ENCODE measurements around the gene CLDN34. TPM values are rescaled to one million over a fixed set of nuclear protein-coding genes. Genes with fewer than 3 reads are reported as not detected.

Gene CLDN34
- polyA plus RNA-seq, 1 of the 3 experiments (the other 2 are of a cell fraction): not detected

GRCh38 chrX:9953396-9953795 is 13.8 kb upstream of the CLDN34 start (continued):
- TF ChIP-seq IRF3 (IDR thresholded peaks at IDR 0.05; ENCODE audit: low read depth, low read length) (no peak), TAF1 (IDR thresholded peaks at IDR 0.05; ENCODE audit: borderline replicate concordance, low read depth, low read length) (no peak), JUND (IDR thresholded peaks at IDR 0.05) (no peak), NRF1 (IDR thresholded peaks at IDR 0.05; ENCODE audit: low read depth, low read length) (no peak), FOXM1 (IDR thresholded peaks at IDR 0.05; ENCODE audit: low read depth) (no peak)

- Histone ChIP-seq H3F3A (replicated peaks; ENCODE audit: insufficient read depth) (no peaks in the 10 kb centered on the region), H3K27ac (ENCODE audit: low read depth in 2 of 2, low read length in 1 of 2) (no peak overlapping the region), H2AFZ (ENCODE audit: low read depth) (no peak overlapping the region), H3K9ac (no peak overlapping the region), H3K9me2 (no peaks in the 10 kb centered on the region), H3K79me2 (ENCODE audit: insufficient read depth) (no peaks in the 10 kb centered on the region), H3K27me3 (ENCODE audit: insufficient read depth) (peaks cover 10% of the 10 kb centered on the region; the same call in 1 of the 2 replicates), H3K4me3 (ENCODE audit: low read depth in 2 of 2, low read length in 1 of 2) (no peak overlapping the region), H4K20me1 (ENCODE audit: insufficient read depth) (no peaks in the 10 kb centered on the region), H3K36me3 (replicated peaks in 1 of 2; ENCODE audit: control insufficient read depth in 1 of 2, insufficient read depth in 2 of 2, low read length in 1 of 2) (no peaks in the 10 kb centered on the region), H3K4me2 (no peak overlapping the region), H3K9me3 (no peaks in the 10 kb centered on the region), H3K4me1 (ENCODE audit: control insufficient read depth in 1 of 2, insufficient read depth in 2 of 2, low read depth in 1 of 2, low read length in 1 of 2) (no peaks in the 10 kb centered on the region)
- ChIA-PET CTCF (interaction anchor here (1.0 kb wide), 1 partner anchor 165 kb away, joined by 4 read pairs; no protein-coding TSS in a partner anchor), POLR2A (no interaction called here)
- no peak for DNase-seq
- 34% methylated on average over 6 of the region's 6 CpGs for WGBS (ENCODE audit: low lambda C conversion rate)
- TF ChIP-seq EZH2phosphoT487 (IDR thresholded peaks at IDR 0.05; ENCODE audit: borderline replicate concordance, low read depth): no peak
- no peak for TF ChIP-seq SIN3A (IDR thresholded peaks at IDR 0.05; ENCODE audit: borderline replicate concordance, low read depth, low read length)
- TF ChIP-seq IRF3 (IDR thresholded peaks at IDR 0.05; ENCODE audit: low read depth, low read length): no peak
- TF ChIP-seq NRF1 (IDR thresholded peaks at IDR 0.05; ENCODE audit: low read depth, low read length): no peak
- no peak for TF ChIP-seq RCOR1 (IDR thresholded peaks at IDR 0.05; ENCODE audit: low read length)
- no peak for TF ChIP-seq TCF12 (IDR thresholded peaks at IDR 0.05)
- TF ChIP-seq MXI1 (IDR thresholded peaks at IDR 0.05; ENCODE audit: low read depth, low read length): no peak
- no peak for TF ChIP-seq MAX (IDR thresholded peaks at IDR 0.05; ENCODE audit: low read depth)
- no peak for TF ChIP-seq MEF2A (IDR thresholded peaks at IDR 0.05; ENCODE audit: borderline replicate concordance, low read depth)
- TF ChIP-seq USF2 (IDR thresholded peaks at IDR 0.05; ENCODE audit: borderline replicate concordance, low read depth, low read length): no peak
- no peak for TF ChIP-seq USF1 (IDR thresholded peaks at IDR 0.05; ENCODE audit: borderline replicate concordance, low read depth)
- no peak for TF ChIP-seq RAD21 (IDR thresholded peaks at IDR 0.05; ENCODE audit: low read length)
- TF ChIP-seq NFIC (IDR thresholded peaks at IDR 0.05; ENCODE audit: borderline replicate concordance): no peak
- no peak for TF ChIP-seq FOXJ3 (CRISPR knock-in tag; IDR thresholded peaks at IDR 0.05)
- no peak for TF ChIP-seq FOXM1 (IDR thresholded peaks at IDR 0.05; ENCODE audit: low read depth)
Measured at GRCh38 chrX:9955506-9955905, 11.7 kb upstream of the CLDN34 start.

Data from SK-N-SH (cell line).